K562 (cell line): ENCODE results near the gene IPO9. TPM values are rescaled to one million over a fixed set of nuclear protein-coding genes. Genes with fewer than 3 reads are reported as not detected.

ENCODE experiments used
- ATAC-seq: fragments of 200-7000 bp; cut with Tn5 transposase; 3 replicates; pipeline ENCODE4 v1.9.1; 2020; ENCODE audit warnings: moderate library complexity
- BruUV-seq: library from RNA; stranded (reverse); fragments of 400-500 nt; replicated peaks from 2 replicates; lab custom pipeline; 2021; lab: Mats Ljungman, UMichigan
- CTCF ChIA-PET: fragments of 300-600 bp; formaldehyde crosslinking; extraction: SDS; loops from one replicate; lab custom pipeline; 2021; ENCODE audit warnings: low intra/inter-chr PET ratio; lab: Yijun Ruan, JAX
- POLR2A ChIA-PET: fragments of 300-600, 350-650 bp; sonication (Branson Sonifier 250); formaldehyde crosslinking; extraction: SDS; loops from one replicate; lab custom pipeline; 2021; ENCODE audit warnings: antibody characterized with exemption, inconsistent platforms; lab: Yijun Ruan, JAX
- DNase-seq, 4 experiments: peaks; one replicate each; pipeline versions ENCODE4 v3.0.0 to v3.0.0-alpha.2; 2011 to 2018; ENCODE audit warnings: low spot score in 3 of 4, mixed read lengths in 3 of 4; ENCODE audit errors: extremely low read depth in 1 of 4
- FAIRE-seq: peaks from 2 replicates; lab custom pipeline; 2011; peaks lifted over from hg19 to GRCh38; lab: Jason Lieb, UNC
- H2AFZ ChIP-seq: 2 replicates; pipeline ENCODE4 v1.6.0; 2011; ENCODE audit warnings: low read depth, low read length, control low read depth, inconsistent platforms
- H3K27ac ChIP-seq: fragments of 200-600 bp; 3 replicates; pipeline ENCODE4 v1.8.0; 2011; ENCODE audit warnings: low read depth, mild to moderate bottlenecking, control low read depth, inconsistent platforms, low read length, moderate library complexity, mixed read lengths; ENCODE audit errors: extremely low read depth
- H3K27me3 ChIP-seq, 2 experiments: fragments of 300-600 bp in 1 of 2; 2 replicates in 1 of 2; 3 replicates in 1 of 2; pipeline versions ENCODE4 v1.6.0 to v1.8.0; 2011; ENCODE audit warnings: inconsistent platforms in 2 of 2, low read length in 2 of 2, mild to moderate bottlenecking in 1 of 2, mixed read lengths in 1 of 2, moderate library complexity in 1 of 2; ENCODE audit not compliant: control insufficient read depth in 2 of 2, insufficient read depth in 2 of 2
- H3K36me3 ChIP-seq: fragments of 300-600 bp; 3 replicates; pipeline ENCODE4 v1.8.0; 2011; ENCODE audit warnings: mild to moderate bottlenecking, low read length, inconsistent platforms; ENCODE audit not compliant: control insufficient read depth, insufficient read depth
- H3K4me1 ChIP-seq, 2 experiments: fragments of 200-600 bp in 1 of 2; replicated peaks in 1 of 2; 2 replicates in 1 of 2; 3 replicates in 1 of 2; pipeline versions ENCODE4 v1.5.1 to v1.8.0; 2011; ENCODE audit warnings: inconsistent platforms in 2 of 2, low read length in 2 of 2, mild to moderate bottlenecking in 1 of 2, mixed read lengths in 1 of 2, moderate library complexity in 1 of 2; ENCODE audit not compliant: control insufficient read depth in 2 of 2, insufficient read depth in 2 of 2
- H3K4me2 ChIP-seq: 2 replicates; pipeline ENCODE4 v1.6.1; 2011; ENCODE audit warnings: low read length, control low read depth, inconsistent platforms, mixed read lengths; ENCODE audit not compliant: insufficient read depth
- H3K4me3 ChIP-seq: fragments of 200-600 bp; sonication (generic), shearing (Covaris generic); 2 replicates; pipeline ENCODE4 v1.5.1; 2016; ENCODE audit warnings: control low read depth, inconsistent platforms
- H3K79me2 ChIP-seq: fragments of 200-600 bp; 3 replicates; pipeline ENCODE4 v1.8.0; 2011; ENCODE audit warnings: low read length, inconsistent platforms; ENCODE audit not compliant: control insufficient read depth, insufficient read depth
- H3K9ac ChIP-seq, 2 experiments: 2 replicates each; pipeline versions ENCODE4 v1.6.0 to v1.6.1; 2011; ENCODE audit warnings: low read depth in 2 of 2, low read length in 2 of 2, control low read depth in 1 of 2, inconsistent platforms in 1 of 2, mild to moderate bottlenecking in 1 of 2, mixed read lengths in 1 of 2; ENCODE audit not compliant: insufficient read depth in 1 of 2
- H3K9me1 ChIP-seq: one replicate; pipeline ENCODE4 v1.6.0; 2011; ENCODE audit warnings: inconsistent platforms, mild to moderate bottlenecking, low read length, moderate library complexity; ENCODE audit not compliant: control insufficient read depth, insufficient read depth
- H3K9me3 ChIP-seq: replicated peaks from 2 replicates; pipeline ENCODE4 v1.5.1; 2011; ENCODE audit warnings: low read depth, low read length, inconsistent platforms; ENCODE audit not compliant: control insufficient read depth, insufficient read depth
- H4K20me1 ChIP-seq: replicated peaks from 2 replicates; pipeline ENCODE4 v1.6.1; 2011; ENCODE audit warnings: low read length, inconsistent platforms, mixed read lengths; ENCODE audit not compliant: control insufficient read depth, insufficient read depth
- CHD2 ChIP-seq: IDR thresholded peaks from 2 replicates; pipeline ENCODE4 v1.6.1; 2011; ENCODE audit warnings: low read depth, low read length
- CXXC5 ChIP-seq: fragments of 250-450 bp; sonication (Bioruptor Pico); IDR thresholded peaks from 2 replicates; pipeline ENCODE4 v1.8.0; 2022; ENCODE audit warnings: inconsistent platforms, mild to moderate bottlenecking, moderate library complexity
- ELK3 ChIP-seq: fragments of 450-650 bp; formaldehyde crosslinking; IDR thresholded peaks from 2 replicates; pipeline ENCODE4 v1.4.0; 2020; ENCODE audit warnings: mild to moderate bottlenecking
- NKRF ChIP-seq: fragments of 450-650 bp; IDR thresholded peaks from 2 replicates; pipeline ENCODE4 v1.6.1; 2016; ENCODE audit warnings: borderline replicate concordance
- SIX5 ChIP-seq, 2 experiments: IDR thresholded peaks; 2 replicates each; pipeline ENCODE4 v1.6.1; 2011; ENCODE audit warnings: low read length in 2 of 2, borderline replicate concordance in 1 of 2, low read depth in 1 of 2, mild to moderate bottlenecking in 1 of 2, moderate library complexity in 1 of 2; ENCODE audit not compliant: insufficient read depth in 1 of 2
- TAF9B ChIP-seq: fragments of 450-650 bp; IDR thresholded peaks from 2 replicates; pipeline ENCODE4 v1.6.1; 2018; ENCODE audit warnings: mild to moderate bottlenecking; ENCODE audit not compliant: partially characterized antibody
- U2AF1 ChIP-seq: fragments of 200-400 bp; formaldehyde crosslinking; optimal IDR thresholded peaks from 2 replicates; pipeline ENCODE3; 2017; ENCODE audit warnings: mild to moderate bottlenecking, low read depth, low read length, moderate library complexity
- ZNF212 ChIP-seq: fragments of 450-650 bp; formaldehyde crosslinking; IDR thresholded peaks from 2 replicates; pipeline ENCODE4 v1.4.0; 2020; ENCODE audit warnings: mild to moderate bottlenecking
- ZNF436 ChIP-seq: fragments of 250-450, 450-650 bp; sonication (Bioruptor Pico); formaldehyde crosslinking; IDR thresholded peaks from 2 replicates; pipeline ENCODE4 v1.7.0; 2020; ENCODE audit warnings: mild to moderate bottlenecking
- ZNF551 ChIP-seq: fragments of 250-450 bp; sonication (Bioruptor Pico); IDR thresholded peaks from 2 replicates; pipeline ENCODE4 v1.5.0; 2021; ENCODE audit warnings: mild to moderate bottlenecking, moderate library complexity
- ZNF740 ChIP-seq, 3 experiments: fragments of 200-800 bp in 1 of 3; sonication (Bioruptor generic) in 1 of 3; sonication (generic) in 1 of 3; formaldehyde crosslinking in 1 of 3; IDR thresholded peaks; 2 replicates each; pipeline versions ENCODE4 v1.6.1 to v1.8.0; 2016 to 2022; ENCODE audit warnings: mild to moderate bottlenecking in 2 of 3, missing compliant biosample characterization in 2 of 3, missing genetic modification characterization in 2 of 3, missing genetic modification reagents in 1 of 3
- WGBS: fragments of 100-300 bp; shearing (Covaris generic); methylation state at CpG from one replicate; pipeline ENCODE4 v1.1.6; 2016; ENCODE audit warnings: low coverage, mixed read lengths; ENCODE audit not compliant: insufficient coverage; ENCODE audit errors: missing lambda C conversion rate; 5-methylcytosine and 5-hydroxymethylcytosine counted together
- in situ Hi-C: fragments of 300-500 bp; cut with MboI; formaldehyde crosslinking; loops from 4 replicates; pipeline ENCODE4 v1.15.0; 2018; ENCODE audit warnings: inconsistent platforms, mixed read lengths
- intact Hi-C: fragments of 100-400 bp; cut with micrococcal nuclease; formaldehyde crosslinking; loops from 2 replicates; pipeline ENCODE4 v1.14.2; 2022
- polyA plus RNA-seq, 8 experiments: library from polyadenylated mRNA; depleted of rRNA in 4 of 8; stranded (reverse) in 5 of 8; unstranded in 3 of 8; fragments of >200 nt; fragmentation: Nextera tagmentation in 2 of 8; fragmentation: Illumina TruSeq in 1 of 8; extraction: Ambion mirVana in 2 of 8; extraction: Trizol in 1 of 8; gene quantifications; 2 replicates each; pipeline versions ENCODE4 v1.2.1 to v1.2.3, GENCODE V29; 2011 to 2014; ENCODE audit warnings: inconsistent platforms in 1 of 8, missing spikeins in 1 of 8
- total RNA-seq, 7 experiments: library from RNA; depleted of rRNA in 6 of 7; stranded (reverse); fragments of >200 nt in 6 of 7; fragmentation: Illumina TruSeq in 2 of 7; extraction: Trizol in 2 of 7; gene quantifications; 2 replicates each; pipeline versions ENCODE4 v1.2.1 to v1.2.3, GENCODE V29; 2011 to 2021; ENCODE audit warnings: low replicate concordance in 1 of 7

IPO9 gene
- total and polyA plus RNA-seq, 9 of the 15 experiments (the other 6 are each of a cell fraction or from before 2014, with no cell fraction given), result 27.9 to 78.6 (median 43.9) TPM

- WGBS, result 44% methylated on average over 5 of the region's 5 CpGs
- ChIA-PET CTCF (no interaction called here), POLR2A (no interaction called here)
- in situ Hi-C loops, result loop anchor here (5.0 kb wide), 1 partner anchor 253 kb away; no protein-coding TSS in a partner anchor
- H3K79me2 ChIP-seq, result no peaks in the 10 kb centered on the region
- no peak overlapping the region for H3K27ac ChIP-seq
- peaks cover 0 to 3% of the 10 kb centered on the region in 2 experiments; a peak in 1 of 5 replicates for H3K4me1 ChIP-seq
- no peak for DNase-seq
- no peaks in the 10 kb centered on the region for H3K9me3 ChIP-seq
- H2AFZ ChIP-seq, result no peak overlapping the region
- no TSS peak for BruUV-seq
- intact Hi-C loops, result no loop called here
- peaks cover 0 to 7% of the 10 kb centered on the region in 2 experiments; a peak in 1 of 5 replicates for H3K27me3 ChIP-seq
- no peak for FAIRE-seq
- H3K4me3 ChIP-seq, result no peak overlapping the region
- ATAC-seq, result no peak
- peaks cover 7% of the 10 kb centered on the region for H3K9me1 ChIP-seq
- no peak overlapping the region for H3K4me2 ChIP-seq
- peaks cover 34% of the 10 kb centered on the region for H3K36me3 ChIP-seq
- no peak overlapping the region for H3K9ac ChIP-seq
- H4K20me1 ChIP-seq, result no peaks in the 10 kb centered on the region
- TF ChIP-seq CHD2 (no peak), ZNF212 (CRISPR knock-in tag) (no peak), ZNF436 (no peak), NKRF (no peak), SIX5 (IDR thresholded peaks at IDR 0.05; ENCODE audit: borderline replicate concordance in 1 of 2, insufficient read depth in 1 of 2, low read depth in 1 of 2, low read length in 2 of 2) (no peak), ELK3 (CRISPR knock-in tag) (no peak), ZNF551 (no peak), CXXC5 (CRISPR knock-in tag) (no peak), U2AF1 (no peak), TAF9B (no peak), ZNF740 (CRISPR knock-in tag; IDR thresholded peaks at IDR 0.05) (no peak), ZNF740 (tag; IDR thresholded peaks at IDR 0.05) (no peak)
These were observed 19.1 kb upstream of the IPO9 start for GRCh38 chr1:201809876-201810275.
